ENCODE data around the gene SCN1A.
"Not testable (repeated sequence)": the region's sequence is repeated elsewhere in the genome, so short reads cannot be mapped to it uniquely, and the experiment has no call there.

SCN1A gene

GRCh38 chr2:166127217-166128155 is at the start of gene SCN1A:
TSS of gene SCN1A (minus strand) at chr2:166128020. CDS start at chr2:166073621, 54,399 bp downstream.
- DNase-seq = peak; percentile 72

- peak; percentile 71 for DNase-seq
These were observed 45.4 kb upstream of the SCN1A start for GRCh38 chr2:166173263-166173662.

GRCh38 chr2:166171216-166171615 is 43.4 kb upstream of the SCN1A start:
- DNase-seq = no peak

- peak; percentile 69 for DNase-seq
These were observed 42.5 kb upstream of the SCN1A start for GRCh38 chr2:166170356-166170755.

GRCh38 chr2:166167449-166167848 is 39.6 kb upstream of the SCN1A start:
- no peak for DNase-seq

GRCh38 chr2:166163775-166164174 is 36.0 kb upstream of the SCN1A start:
- no peak for DNase-seq

GRCh38 chr2:166158546-166158945 is 30.7 kb upstream of the SCN1A start:
- no peak for DNase-seq

- no peak for DNase-seq
These were observed 29.8 kb upstream of the SCN1A start for GRCh38 chr2:166157578-166157977.

- DNase-seq = no peak
These were observed 29.2 kb upstream of the SCN1A start for GRCh38 chr2:166156985-166157490.

GRCh38 chr2:166155589-166155988 is 27.8 kb upstream of the SCN1A start:
- no peak for DNase-seq

GRCh38 chr2:166154685-166155338 is 27.0 kb upstream of the SCN1A start:
- DNase-seq = no peak

- DNase-seq = no peak
These were observed 24.2 kb upstream of the SCN1A start for GRCh38 chr2:166152064-166152463.

GRCh38 chr2:166148500-166149400 is 20.9 kb upstream of the SCN1A start:
- no peak for DNase-seq

GRCh38 chr2:166147883-166148282 is 20.1 kb upstream of the SCN1A start:
- DNase-seq = no peak

GRCh38 chr2:166144071-166144470 is 16.3 kb upstream of the SCN1A start:
- DNase-seq = no peak

- DNase-seq = no peak
These were observed 13.1 kb upstream of the SCN1A start for GRCh38 chr2:166140932-166141331.

- no peak for DNase-seq
These were observed 12.7 kb upstream of the SCN1A start for GRCh38 chr2:166140475-166140874.

- DNase-seq = not testable (repeated sequence)
These were observed 11.7 kb upstream of the SCN1A start for GRCh38 chr2:166139479-166139878.

GRCh38 chr2:166138667-166139066 is 10.8 kb upstream of the SCN1A start:
- DNase-seq = no peak

- DNase-seq = no peak
These were observed 10.3 kb upstream of the SCN1A start for GRCh38 chr2:166138144-166138543.

- no peak for DNase-seq
These were observed 9.5 kb upstream of the SCN1A start for GRCh38 chr2:166137331-166137730.

- DNase-seq = no peak
These were observed 8.0 kb upstream of the SCN1A start for GRCh38 chr2:166135849-166136258.

All from NCI-H748 treated with DMSO at 0.1 percent for 48 hours (cell line).